Stomach (tissue), 9 donors: Measurements from ENCODE around the gene TMEM132C. TPM values are rescaled to one million over a fixed set of nuclear protein-coding genes. Genes with fewer than 3 reads are reported as not detected.

Experiments used
- DNase-seq, 2 donors: peaks; one replicate each; pipeline versions ENCODE4 v3.0.0 to v3.0.0-alpha.2; 2013 to 2019
- H3K27ac ChIP-seq, 5 donors: fragments of 200-600 bp in 4 of 5; sonication (generic) in 4 of 5; one replicate each; pipeline ENCODE4 v1.5.1; 2013 to 2019; ENCODE audit warnings: mild to moderate bottlenecking in 1 of 5, moderate library complexity in 1 of 5
- H3K27me3 ChIP-seq, 3 donors: fragments of 200-600 bp; sonication (generic); one replicate each; pipeline ENCODE4 v1.5.1; 2017 to 2019; ENCODE audit warnings: mixed run types in 1 of 3
- H3K36me3 ChIP-seq, 4 donors: fragments of 200-600 bp; sonication (generic); 1 replicate in 3 of 4; 2 replicates in 1 of 4; pipeline ENCODE4 v1.5.1; 2016 to 2019
- H3K4me1 ChIP-seq, 4 donors: fragments of 200-600 bp; sonication (generic); one replicate each; pipeline ENCODE4 v1.5.1; 2016 to 2019
- H3K4me3 ChIP-seq, 4 donors: fragments of 200-600 bp; sonication (generic) in 3 of 4; one replicate each; pipeline ENCODE4 v1.5.1; 2016 to 2019; ENCODE audit warnings: mild to moderate bottlenecking in 1 of 4
- H3K9me3 ChIP-seq, 4 donors: fragments of 200-600 bp; sonication (generic); one replicate each; pipeline ENCODE4 v1.5.1; 2016 to 2019
- EP300 ChIP-seq: sonication (generic); formaldehyde crosslinking; IDR thresholded peaks from one replicate; pipeline ENCODE4 v1.6.1; 2017; ENCODE audit warnings: antibody characterized with exemption
- POLR2A ChIP-seq, 4 donors: fragments of 450-650 bp; IDR thresholded peaks; one replicate each; pipeline ENCODE4 v1.6.1; 2016; ENCODE audit warnings: antibody characterized with exemption in 4 of 4, control low read depth in 2 of 4, mild to moderate bottlenecking in 1 of 4, moderate library complexity in 1 of 4
- POLR2AphosphoS5 ChIP-seq, 3 donors: sonication (generic); formaldehyde crosslinking; IDR thresholded peaks; one replicate each; pipeline ENCODE4 v1.6.1; 2016; ENCODE audit warnings: antibody characterized with exemption in 3 of 3
- WGBS, 5 donors: extraction: QIAGEN DNeasy Blood & Tissue Kit in 3 of 5; methylation state at CpG; one replicate each; pipeline versions ENCODE4 v1.1.5 to v1.1.7; 2013 to 2018; 5-methylcytosine and 5-hydroxymethylcytosine counted together
- intact Hi-C: fragments of 100-400 bp; cut with DNase I; formaldehyde crosslinking; loops from one replicate; pipeline ENCODE4 v1.15.1; 2023; ENCODE audit warnings: low total_unique reads
- polyA plus RNA-seq, 3 donors: library from polyadenylated mRNA; stranded (reverse); fragments of 200-250 nt; gene quantifications; one replicate each; pipeline ENCODE4 v1.2.3, GENCODE V29; 2013
- total RNA-seq, 5 donors: library from RNA; depleted of rRNA; stranded (reverse); fragments of >200 nt; gene quantifications; one replicate each; pipeline versions ENCODE4 v1.1.0 to v1.2.3, GENCODE V29; 2014 to 2016
- TF ChIP-seq, protein P1 (sequence below), 7 experiments: fragments of 450-650 bp in 4 of 7; fragments of 200-600 bp in 3 of 7; sonication (generic) in 3 of 7; IDR thresholded peaks; one replicate each; pipeline ENCODE4 v1.5.1; 2016 to 2019; ENCODE audit warnings: antibody characterized with exemption in 7 of 7, control low read depth in 2 of 7, mild to moderate bottlenecking in 1 of 7
- donor health status: healthy with polysubstance abuse.
- donor health status: Bipolar disorder and iron deficiency.
- donor health status: healthy.

TMEM132C gene
- total and polyA plus RNA-seq, 8 donors = under 0.01 to 12.8 (median 0.94) TPM

DNA sequence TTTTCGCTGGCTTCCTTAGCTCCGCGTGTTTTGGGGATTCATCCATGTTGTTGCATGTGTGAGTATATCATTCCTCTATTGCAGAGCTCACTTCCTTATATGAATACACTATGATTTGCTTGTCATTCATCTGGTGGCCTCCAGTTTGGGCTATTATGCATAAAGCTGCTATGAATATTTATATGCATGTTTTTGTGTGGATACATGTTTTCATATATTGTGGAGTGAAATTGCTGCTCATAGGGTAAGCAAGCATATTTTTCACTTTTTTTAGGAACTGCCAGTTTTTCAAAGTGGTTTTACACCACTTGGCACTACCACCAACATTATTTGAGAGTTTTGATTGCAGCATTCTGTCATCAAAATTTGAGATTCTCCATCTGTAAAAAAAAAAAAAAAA is 190.0 kb downstream of the TMEM132C start:
- peaks cover 0 to 16% (median 0%) of the 10 kb centered on the region in 3 donors for H3K27me3 ChIP-seq
- TF ChIP-seq POLR2A (IDR thresholded peaks at IDR 0.05) (no peak), POLR2AphosphoS5 (IDR thresholded peaks at IDR 0.05) (no peak), EP300 (no peak)
- TF ChIP-seq, protein P1, sequence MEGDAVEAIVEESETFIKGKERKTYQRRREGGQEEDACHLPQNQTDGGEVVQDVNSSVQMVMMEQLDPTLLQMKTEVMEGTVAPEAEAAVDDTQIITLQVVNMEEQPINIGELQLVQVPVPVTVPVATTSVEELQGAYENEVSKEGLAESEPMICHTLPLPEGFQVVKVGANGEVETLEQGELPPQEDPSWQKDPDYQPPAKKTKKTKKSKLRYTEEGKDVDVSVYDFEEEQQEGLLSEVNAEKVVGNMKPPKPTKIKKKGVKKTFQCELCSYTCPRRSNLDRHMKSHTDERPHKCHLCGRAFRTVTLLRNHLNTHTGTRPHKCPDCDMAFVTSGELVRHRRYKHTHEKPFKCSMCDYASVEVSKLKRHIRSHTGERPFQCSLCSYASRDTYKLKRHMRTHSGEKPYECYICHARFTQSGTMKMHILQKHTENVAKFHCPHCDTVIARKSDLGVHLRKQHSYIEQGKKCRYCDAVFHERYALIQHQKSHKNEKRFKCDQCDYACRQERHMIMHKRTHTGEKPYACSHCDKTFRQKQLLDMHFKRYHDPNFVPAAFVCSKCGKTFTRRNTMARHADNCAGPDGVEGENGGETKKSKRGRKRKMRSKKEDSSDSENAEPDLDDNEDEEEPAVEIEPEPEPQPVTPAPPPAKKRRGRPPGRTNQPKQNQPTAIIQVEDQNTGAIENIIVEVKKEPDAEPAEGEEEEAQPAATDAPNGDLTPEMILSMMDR (IDR thresholded peaks at IDR 0.05) = no peak
- intact Hi-C loops = no loop called here
- H3K36me3 ChIP-seq = no peaks in the 10 kb centered on the region
- H3K27ac ChIP-seq = no peak overlapping the region
- H3K4me1 ChIP-seq = no peaks in the 10 kb centered on the region
- peaks cover 0 to 9% (median 2%) of the 10 kb centered on the region in 4 donors for H3K9me3 ChIP-seq
- DNase-seq = no peak
- no peak overlapping the region for H3K4me3 ChIP-seq
- 89 to 97% (median 96%) methylated on average over 3 of the region's 3 CpGs for WGBS, 5 donors

DNA sequence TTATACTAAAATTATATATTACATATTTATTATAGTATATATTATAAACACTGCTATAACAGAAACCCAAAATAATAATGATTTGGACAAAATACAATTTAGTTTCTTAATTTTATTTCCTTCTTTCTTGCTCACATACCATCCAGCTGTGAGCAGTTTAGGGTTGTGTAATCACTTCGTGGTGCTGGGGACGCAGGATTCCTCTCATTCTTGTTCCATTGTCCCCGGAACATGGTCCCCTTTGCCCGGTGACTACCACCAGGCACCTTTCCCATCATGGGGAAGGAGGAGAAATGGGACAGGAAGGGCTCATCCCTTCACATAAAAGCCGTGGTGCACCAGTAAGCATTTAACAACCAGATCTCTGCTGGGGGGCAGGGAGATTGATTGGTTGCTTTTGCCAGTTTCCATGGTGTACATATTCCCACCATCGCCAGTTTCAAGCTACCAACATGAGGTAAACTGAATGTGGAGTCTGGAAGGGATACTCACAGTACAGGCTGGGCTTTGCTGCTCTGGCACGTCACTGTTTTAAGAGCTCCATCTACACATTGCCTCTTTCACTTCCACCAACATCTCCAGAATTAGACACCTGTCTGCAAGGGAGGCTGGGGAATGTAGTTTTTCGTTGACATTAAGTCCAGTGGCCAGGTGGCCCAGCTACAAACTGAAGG is 191.5 kb downstream of the TMEM132C start:
- intact Hi-C loops = no loop called here
- peaks cover 0 to 10% (median 0%) of the 10 kb centered on the region in 3 donors for H3K27me3 ChIP-seq
- TF ChIP-seq POLR2A (IDR thresholded peaks at IDR 0.05) = no peak
- peaks cover 0 to 9% (median 3%) of the 10 kb centered on the region in 4 donors for H3K9me3 ChIP-seq
- no peaks in the 10 kb centered on the region for H3K4me1 ChIP-seq
- no peak overlapping the region for H3K4me3 ChIP-seq
- H3K36me3 ChIP-seq = no peaks in the 10 kb centered on the region
- H3K27ac ChIP-seq = no peak overlapping the region
- DNase-seq = no peak
- 55 to 69% (median 62%) methylated on average over 8 of the region's 8 CpGs for WGBS, 5 donors

DNA sequence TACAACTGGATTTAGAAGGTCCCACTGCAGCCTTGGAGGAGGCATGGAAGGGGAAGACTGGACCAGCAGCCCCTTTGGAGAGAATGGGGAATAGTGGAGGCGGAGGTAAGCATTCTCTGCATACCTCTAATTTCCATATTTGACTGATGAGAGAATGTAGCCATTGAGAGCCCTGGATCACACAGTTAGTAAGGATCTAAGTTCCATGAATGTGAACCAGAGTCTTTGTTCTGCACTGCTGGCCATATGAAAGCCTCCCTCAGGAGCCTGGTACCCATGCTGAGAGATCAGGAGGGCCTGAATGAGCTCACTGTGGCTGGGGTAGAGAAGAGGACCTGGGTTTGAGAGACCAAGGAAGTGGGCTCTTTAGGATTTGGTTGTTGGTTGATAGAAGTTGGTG is 192.1 kb downstream of the TMEM132C start:
- peaks cover 0 to 7% (median 0%) of the 10 kb centered on the region in 3 donors for H3K27me3 ChIP-seq
- WGBS, 5 donors = 87 to 95% (median 93%) methylated on average over 1 of the region's 1 CpG
- H3K4me1 ChIP-seq = no peaks in the 10 kb centered on the region
- DNase-seq = no peak
- no peak overlapping the region for H3K27ac ChIP-seq
- H3K9me3 ChIP-seq = peaks cover 0 to 9% (median 3%) of the 10 kb centered on the region in 4 donors
- intact Hi-C loops = no loop called here
- H3K36me3 ChIP-seq = no peaks in the 10 kb centered on the region
- H3K4me3 ChIP-seq = no peak overlapping the region
- TF ChIP-seq POLR2A (IDR thresholded peaks at IDR 0.05) (no peak), POLR2AphosphoS5 (IDR thresholded peaks at IDR 0.05) (no peak), EP300 (no peak)
- TF ChIP-seq, protein P1 (IDR thresholded peaks at IDR 0.05) = no peak

DNA sequence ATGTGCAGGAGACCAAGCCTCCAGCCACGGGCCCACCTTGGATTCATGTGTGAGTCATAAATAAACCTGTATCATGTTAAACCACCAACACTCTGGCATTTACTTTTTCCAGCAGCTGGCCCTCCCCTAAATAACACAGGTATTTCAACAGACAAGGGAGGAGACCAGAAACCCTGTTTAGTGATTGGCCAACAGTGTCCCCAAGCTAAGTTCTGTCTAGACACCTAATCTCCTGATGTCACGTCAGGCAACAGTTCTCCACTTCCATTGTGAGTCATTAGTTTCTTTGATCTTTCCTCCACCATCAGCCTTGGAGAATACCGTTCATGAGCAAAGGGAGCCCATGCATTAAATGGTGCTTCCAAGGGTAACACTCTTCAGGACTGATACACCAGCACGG is 196.9 kb downstream of the TMEM132C start:
- 74 to 85% (median 81%) methylated on average over 4 of the region's 4 CpGs for WGBS, 5 donors

More for the DNA sequence above, 196.9 kb downstream of the TMEM132C start:
- H3K36me3 ChIP-seq = no peaks in the 10 kb centered on the region
- peaks cover 0 to 9% (median 3%) of the 10 kb centered on the region in 4 donors for H3K9me3 ChIP-seq
- TF ChIP-seq EP300 (no peak), POLR2A (IDR thresholded peaks at IDR 0.05) (no peak), POLR2AphosphoS5 (IDR thresholded peaks at IDR 0.05) (no peak)
- TF ChIP-seq, protein P1 (IDR thresholded peaks at IDR 0.05) = no peak
- peaks cover 0 to 4% (median 0%) of the 10 kb centered on the region in 3 donors for H3K27me3 ChIP-seq
- intact Hi-C loops = no loop called here
- H3K4me3 ChIP-seq = no peak overlapping the region
- no peak for DNase-seq
- no peaks in the 10 kb centered on the region for H3K4me1 ChIP-seq
- no peak overlapping the region for H3K27ac ChIP-seq
